GM12891 (cell line): Measurements from ENCODE around the gene TMCC2.
"Not testable (repeated sequence)": the region's sequence is repeated elsewhere in the genome, so short reads cannot be mapped to it uniquely, and the experiment has no call there.

Experiments used
- DNase-seq: peaks from one replicate; pipeline ENCODE4 v3.0.0; 2011; ENCODE audit warnings: low spot score; ENCODE audit not compliant: insufficient read length
- FAIRE-seq: peaks from 2 replicates; lab custom pipeline; 2011; peaks lifted over from hg19 to GRCh38; lab: Jason Lieb, UNC
- PAX5 ChIP-seq: IDR thresholded peaks from 2 replicates; pipeline ENCODE4 v1.6.1; 2011; ENCODE audit warnings: low read length, moderate library complexity, mild to moderate bottlenecking; ENCODE audit not compliant: insufficient read depth, severe bottlenecking
- POLR2A ChIP-seq: IDR thresholded peaks from 2 replicates; pipeline ENCODE4 v1.6.1; 2011; ENCODE audit warnings: low read depth, low read length, control low read depth
- POLR2AphosphoS5 ChIP-seq: IDR thresholded peaks from 2 replicates; pipeline ENCODE4 v1.6.1; 2011; ENCODE audit warnings: low read depth, low read length, control low read depth
- POU2F2 ChIP-seq: IDR thresholded peaks from 2 replicates; pipeline ENCODE4 v1.6.1; 2011; ENCODE audit warnings: low read depth, mild to moderate bottlenecking, control low read depth, low read length, moderate library complexity
- SPI1 ChIP-seq: IDR thresholded peaks from 2 replicates; pipeline ENCODE4 v1.6.1; 2011; ENCODE audit warnings: low read depth, low read length, control low read depth
- TAF1 ChIP-seq: IDR thresholded peaks from 2 replicates; pipeline ENCODE4 v1.6.1; 2011; ENCODE audit warnings: low read depth, low read length, control low read depth

TMCC2 gene

GRCh38 chr1:205229399-205229871 is 1.7 kb downstream of the TMCC2 start:
- peak; percentile 65 for DNase-seq
- TF ChIP-seq SPI1, result no peak
- no peak for TF ChIP-seq POU2F2
- TF ChIP-seq POLR2AphosphoS5, result no peak
- TF ChIP-seq PAX5, result no peak
- no peak for TF ChIP-seq TAF1
- no peak for TF ChIP-seq POLR2A
- FAIRE-seq, result no peak

GRCh38 chr1:205229916-205230700 is 2.4 kb downstream of the TMCC2 start:
- no peak for TF ChIP-seq POU2F2
- no peak for TF ChIP-seq PAX5
- no peak for TF ChIP-seq POLR2A
- TF ChIP-seq SPI1, result no peak
- no peak for TF ChIP-seq POLR2AphosphoS5
- no peak for TF ChIP-seq TAF1
- FAIRE-seq (no peak), DNase-seq (no peak)

- DNase-seq (no peak), FAIRE-seq (no peak)
- TF ChIP-seq POLR2A, result no peak
- TF ChIP-seq POU2F2, result no peak
- no peak for TF ChIP-seq POLR2AphosphoS5
- TF ChIP-seq TAF1, result no peak
- TF ChIP-seq SPI1, result no peak
- TF ChIP-seq PAX5, result no peak
These were observed 3.2 kb downstream of the TMCC2 start for GRCh38 chr1:205230982-205231381.

- no peak for DNase-seq
- no peak for FAIRE-seq
- no peak for TF ChIP-seq POU2F2
- no peak for TF ChIP-seq PAX5
- no peak for TF ChIP-seq SPI1
- no peak for TF ChIP-seq POLR2A
- TF ChIP-seq POLR2AphosphoS5, result no peak
- no peak for TF ChIP-seq TAF1
These were observed 4.5 kb downstream of the TMCC2 start for GRCh38 chr1:205232127-205232820.

GRCh38 chr1:205232945-205233397 is 5.2 kb downstream of the TMCC2 start:
- FAIRE-seq, result no peak
- no peak for DNase-seq
- TF ChIP-seq POU2F2, result no peak
- TF ChIP-seq PAX5, result no peak
- no peak for TF ChIP-seq SPI1
- no peak for TF ChIP-seq POLR2A
- TF ChIP-seq POLR2AphosphoS5, result no peak
- TF ChIP-seq TAF1, result no peak

GRCh38 chr1:205233986-205234385 is 6.2 kb downstream of the TMCC2 start:
- FAIRE-seq, DNase-seq: not testable (repeated sequence)

- no peak for FAIRE-seq
- TF ChIP-seq TAF1, result no peak
- TF ChIP-seq POLR2A, result no peak
- TF ChIP-seq POU2F2, result no peak
- TF ChIP-seq PAX5, result no peak
- no peak for TF ChIP-seq SPI1
- TF ChIP-seq POLR2AphosphoS5, result no peak
- no peak for DNase-seq
These were observed 8.2 kb downstream of the TMCC2 start for GRCh38 chr1:205235951-205236350.

- FAIRE-seq, result no peak
- no peak for DNase-seq
- TF ChIP-seq POU2F2 (no peak), POLR2AphosphoS5 (no peak), SPI1 (no peak), POLR2A (no peak), PAX5 (no peak), TAF1 (no peak)
These were observed 8.8 kb downstream of the TMCC2 start for GRCh38 chr1:205236526-205236925.

- no peak for FAIRE-seq
- TF ChIP-seq PAX5, result no peak
- TF ChIP-seq SPI1, result no peak
- no peak for TF ChIP-seq POLR2AphosphoS5
- TF ChIP-seq POU2F2, result no peak
- no peak for TF ChIP-seq POLR2A
- TF ChIP-seq TAF1, result no peak
- no peak for DNase-seq
These were observed 9.3 kb downstream of the TMCC2 start for GRCh38 chr1:205236951-205237475.
